NB4 (cell line): ENCODE results near the gene ZNF322.
A peak's percentile ranks its signal among the peaks of the same experiment; 100 is the strongest.

Experiments used
- DNase-seq: peaks from one replicate; pipeline ENCODE4 v3.0.0; 2010; ENCODE audit warnings: low read depth
- H3K4me3 ChIP-seq: one replicate; pipeline ENCODE4 v1.5.1; 2011; ENCODE audit warnings: mild to moderate bottlenecking, low read depth, low read length, moderate library complexity
- CTCF ChIP-seq: IDR thresholded peaks from one replicate; pipeline ENCODE4 v1.5.1; 2012; ENCODE audit warnings: low read depth, low read length
- MAX ChIP-seq: IDR thresholded peaks from 2 replicates; pipeline ENCODE4 v1.6.1; 2011; ENCODE audit warnings: low read depth, low read length
- MYC ChIP-seq: IDR thresholded peaks from 2 replicates; pipeline ENCODE4 v1.6.1; 2011; ENCODE audit warnings: low read depth, low read length
- POLR2A ChIP-seq: IDR thresholded peaks from 2 replicates; pipeline ENCODE4 v1.6.1; 2011; ENCODE audit warnings: mild to moderate bottlenecking; ENCODE audit not compliant: insufficient read length; ENCODE audit errors: extremely low read depth

Gene ZNF322

GRCh38 chr6:26600759-26601158 is 58.8 kb downstream of the ZNF322 start:
- no peak for TF ChIP-seq POLR2A
- TF ChIP-seq MAX = no peak
- TF ChIP-seq CTCF = no peak
- H3K4me3 ChIP-seq = no peak overlapping the region

GRCh38 chr6:26599591-26599990 is 60.0 kb downstream of the ZNF322 start:
- no peak overlapping the region for H3K4me3 ChIP-seq
- DNase-seq = no peak
- no peak for TF ChIP-seq CTCF

More at GRCh38 chr6:26600759-26601158, 58.8 kb downstream of the ZNF322 start:
- no peak for DNase-seq

GRCh38 chr6:26599134-26599533 is 60.4 kb downstream of the ZNF322 start:
- no peak for DNase-seq

GRCh38 chr6:26598267-26598666 is 61.3 kb downstream of the ZNF322 start:
- TF ChIP-seq CTCF (no peak), MAX (no peak), POLR2A (no peak), MYC (no peak)
- no peak for DNase-seq
- peak overlapping the region; percentile 97 for H3K4me3 ChIP-seq

More at GRCh38 chr6:26599134-26599533, 60.4 kb downstream of the ZNF322 start:
- TF ChIP-seq CTCF (no peak), MAX (no peak), POLR2A (no peak), MYC (no peak)
- no peak overlapping the region for H3K4me3 ChIP-seq

GRCh38 chr6:26597821-26598220 is 61.7 kb downstream of the ZNF322 start:
- DNase-seq = no peak
- peak overlapping the region; percentile 97 for H3K4me3 ChIP-seq
- TF ChIP-seq POLR2A (no peak), MYC (no peak), MAX (no peak), CTCF (no peak)

GRCh38 chr6:26597389-26597766 is 62.2 kb downstream of the ZNF322 start:
- TF ChIP-seq POLR2A = no peak
- no peak for TF ChIP-seq MYC
- no peak for TF ChIP-seq CTCF
- no peak for DNase-seq
- H3K4me3 ChIP-seq = peak overlapping the region; percentile 97
